ENCODE results near the gene RDH13. TPM values are rescaled to one million over a fixed set of nuclear protein-coding genes. Genes with fewer than 3 reads are reported as not detected.

Gene RDH13
- total and polyA plus RNA-seq, 2 of the 8 experiments (the other 6 are each of a cell fraction or from before 2014, with no cell fraction given): 15.9 to 31.5 TPM

GRCh38 chr19:55028757-55029156 lies 34.2 kb downstream of the RDH13 start (continued):
- TF ChIP-seq CREB1 (IDR thresholded peaks at IDR 0.05) (no peak), KDM4A (IDR thresholded peaks at IDR 0.05; ENCODE audit: low read depth, low read length, severe bottlenecking) (no peak)
